Hepatocyte (in vitro differentiated cells): ENCODE measurements around the gene EYA4. TPM values are rescaled to one million over a fixed set of nuclear protein-coding genes. Genes with fewer than 3 reads are reported as not detected.

Experiments
- DNase-seq: peaks from one replicate; pipeline ENCODE4 v3.0.0-alpha.2; 2016; ENCODE audit warnings: low spot score
- H2AFZ ChIP-seq: fragments of 200-600 bp; sonication (generic); 2 replicates; pipeline ENCODE4 v1.6.0; 2016; ENCODE audit warnings: antibody characterized with exemption, mild to moderate bottlenecking
- H3K27ac ChIP-seq: fragments of 200-600 bp; sonication (generic); 2 replicates; pipeline ENCODE4 v1.5.1; 2016; ENCODE audit warnings: mild to moderate bottlenecking
- H3K27me3 ChIP-seq: fragments of 200-600 bp; sonication (generic); 2 replicates; pipeline ENCODE4 v1.6.1; 2016
- H3K36me3 ChIP-seq: fragments of 200-600 bp; sonication (generic); replicated peaks from 2 replicates; pipeline ENCODE4 v1.5.1; 2016; ENCODE audit warnings: low read depth; ENCODE audit not compliant: insufficient read depth
- H3K4me1 ChIP-seq: fragments of 200-600 bp; sonication (generic); 2 replicates; pipeline ENCODE4 v1.5.1; 2016; ENCODE audit warnings: mild to moderate bottlenecking, moderate library complexity; ENCODE audit not compliant: insufficient read depth
- H3K4me2 ChIP-seq: fragments of 200-600 bp; sonication (generic); 2 replicates; pipeline ENCODE4 v1.6.0; 2016
- H3K4me3 ChIP-seq: fragments of 200-600 bp; sonication (generic); 2 replicates; pipeline ENCODE4 v1.5.1; 2016; ENCODE audit warnings: mild to moderate bottlenecking
- H3K79me2 ChIP-seq: fragments of 200-600 bp; sonication (generic); 2 replicates; pipeline ENCODE4 v1.6.0; 2017; ENCODE audit warnings: mild to moderate bottlenecking
- H3K9me2 ChIP-seq: fragments of 200-600 bp; sonication (generic); replicated peaks from 2 replicates; pipeline ENCODE4 v1.6.0; 2017; ENCODE audit warnings: mild to moderate bottlenecking; ENCODE audit not compliant: insufficient read depth
- H3K9me3 ChIP-seq: fragments of 200-600 bp; sonication (generic); 2 replicates; pipeline ENCODE4 v1.5.1; 2016; ENCODE audit warnings: low read depth, mild to moderate bottlenecking
- H4K20me1 ChIP-seq: fragments of 200-600 bp; sonication (generic); 2 replicates; pipeline ENCODE4 v1.6.0; 2016; ENCODE audit warnings: mild to moderate bottlenecking; ENCODE audit not compliant: insufficient read depth, poor library complexity, severe bottlenecking
- CTCF ChIP-seq: fragments of 200-600 bp; sonication (generic); IDR thresholded peaks from 2 replicates; pipeline ENCODE4 v1.5.1; 2016; ENCODE audit warnings: antibody characterized with exemption, mild to moderate bottlenecking; ENCODE audit not compliant: poor library complexity
- EZH2 ChIP-seq: fragments of 200-600 bp; sonication (generic); IDR thresholded peaks from 2 replicates; pipeline ENCODE4 v1.6.1; 2016; ENCODE audit warnings: antibody characterized with exemption, mild to moderate bottlenecking, borderline replicate concordance
- EZH2phosphoT487 ChIP-seq: fragments of 200-600 bp; sonication (generic); IDR thresholded peaks from one replicate; pipeline ENCODE4 v1.6.1; 2018; ENCODE audit warnings: antibody characterized with exemption, mild to moderate bottlenecking, low read depth, moderate library complexity; ENCODE audit not compliant: unreplicated experiment, severe bottlenecking
- WGBS: methylation state at CpG from one replicate; pipeline ENCODE4 v1.1.6; 2016; ENCODE audit warnings: low lambda C conversion rate; ENCODE audit errors: missing lambda C conversion rate; 5-methylcytosine and 5-hydroxymethylcytosine counted together
- polyA plus RNA-seq: library from polyadenylated mRNA; unstranded; fragments of >200 nt; fragmentation: Nextera tagmentation; extraction: Ambion mirVana; gene quantifications from 2 replicates; pipeline ENCODE4 v1.2.1, GENCODE V29; 2016
- total RNA-seq: library from RNA; depleted of rRNA; stranded (reverse); fragments of >200 nt; gene quantifications from 2 replicates; pipeline ENCODE4 v1.2.3, GENCODE V29; 2014

EYA4 gene, protein sequence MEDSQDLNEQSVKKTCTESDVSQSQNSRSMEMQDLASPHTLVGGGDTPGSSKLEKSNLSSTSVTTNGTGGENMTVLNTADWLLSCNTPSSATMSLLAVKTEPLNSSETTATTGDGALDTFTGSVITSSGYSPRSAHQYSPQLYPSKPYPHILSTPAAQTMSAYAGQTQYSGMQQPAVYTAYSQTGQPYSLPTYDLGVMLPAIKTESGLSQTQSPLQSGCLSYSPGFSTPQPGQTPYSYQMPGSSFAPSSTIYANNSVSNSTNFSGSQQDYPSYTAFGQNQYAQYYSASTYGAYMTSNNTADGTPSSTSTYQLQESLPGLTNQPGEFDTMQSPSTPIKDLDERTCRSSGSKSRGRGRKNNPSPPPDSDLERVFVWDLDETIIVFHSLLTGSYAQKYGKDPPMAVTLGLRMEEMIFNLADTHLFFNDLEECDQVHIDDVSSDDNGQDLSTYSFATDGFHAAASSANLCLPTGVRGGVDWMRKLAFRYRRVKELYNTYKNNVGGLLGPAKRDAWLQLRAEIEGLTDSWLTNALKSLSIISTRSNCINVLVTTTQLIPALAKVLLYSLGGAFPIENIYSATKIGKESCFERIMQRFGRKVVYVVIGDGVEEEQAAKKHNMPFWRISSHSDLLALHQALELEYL
- total RNA-seq (1.8 and 1.9 TPM in 2 replicates), polyA plus RNA-seq (0.33 TPM in 1 of 2 replicates, not detected in the other)

DNA sequence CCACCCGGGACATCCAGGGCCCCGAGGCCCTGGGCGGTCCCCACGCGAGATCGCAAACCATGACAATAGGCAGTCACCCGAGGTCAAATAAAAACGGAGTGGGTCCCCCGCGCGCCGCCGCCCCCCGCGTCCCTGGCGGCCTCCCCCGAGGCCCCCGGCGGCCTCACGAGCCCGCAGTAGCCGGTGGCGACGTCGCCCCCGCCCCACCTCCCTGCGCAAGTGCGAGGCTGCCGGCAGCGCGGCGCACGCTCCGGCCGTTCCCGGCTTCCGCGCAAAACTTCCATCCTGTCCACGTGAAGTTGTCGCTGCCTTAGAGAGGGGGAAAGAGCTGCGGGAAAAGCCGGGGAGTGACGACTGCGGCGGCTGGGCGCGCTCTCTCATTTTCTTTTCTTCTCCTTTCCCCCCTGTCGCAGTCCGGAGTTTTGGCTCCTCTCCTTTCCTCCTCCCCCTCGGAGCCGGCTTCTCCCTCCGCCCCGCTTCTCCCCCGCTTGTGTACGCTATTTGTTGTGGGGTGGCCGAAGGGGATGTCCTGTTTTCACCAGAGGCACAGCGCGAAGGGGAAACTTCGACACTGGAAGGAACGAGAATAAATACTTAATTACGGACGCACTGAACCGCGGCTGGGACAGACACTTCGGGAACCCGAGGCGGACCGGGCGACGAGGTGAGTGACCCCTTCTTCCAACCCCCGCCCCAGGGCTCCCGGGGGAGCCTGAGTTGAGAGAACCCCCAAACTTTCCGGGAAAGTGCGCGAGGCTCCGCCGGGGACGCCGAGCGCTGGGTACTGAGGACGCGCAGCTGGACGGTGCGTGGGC is at the start of gene EYA4:
Gene EYA4 (plus strand): TSS at position 272 of the 815 bp plus-strand sequence. CDS start 33,424 bp downstream, outside the sequence.
- no peaks in the 10 kb centered on the region for H3K9me3 ChIP-seq
- no peaks in the 10 kb centered on the region for H4K20me1 ChIP-seq
- H3K27me3 ChIP-seq, result peaks cover 77% of the 10 kb centered on the region
- H3K36me3 ChIP-seq, result no peaks in the 10 kb centered on the region
- peaks cover 12% of the 10 kb centered on the region for H3K4me1 ChIP-seq
- H3K4me2 ChIP-seq, result peak within 1 kb of the TSS; percentile 90
- TF ChIP-seq EZH2phosphoT487, result no peak
- TF ChIP-seq EZH2, result peak; percentile 2
- H3K27ac ChIP-seq, result no peak within 1 kb of the TSS
- WGBS, result 2% methylated on average over 50 of the region's 84 CpGs
- peak; percentile 27 for DNase-seq
- H3K79me2 ChIP-seq, result no peaks in the 10 kb centered on the region
- peak within 1 kb of the TSS; percentile 66 for H2AFZ ChIP-seq
- H3K9me2 ChIP-seq, result no peaks in the 10 kb centered on the region
- peak within 1 kb of the TSS; percentile 30 for H3K4me3 ChIP-seq

- 90% methylated on average over 1 of the region's 1 CpG for WGBS
These were observed 47.8 kb upstream of the EYA4 start for GRCh38 chr6:133193396-133193795.

DNA sequence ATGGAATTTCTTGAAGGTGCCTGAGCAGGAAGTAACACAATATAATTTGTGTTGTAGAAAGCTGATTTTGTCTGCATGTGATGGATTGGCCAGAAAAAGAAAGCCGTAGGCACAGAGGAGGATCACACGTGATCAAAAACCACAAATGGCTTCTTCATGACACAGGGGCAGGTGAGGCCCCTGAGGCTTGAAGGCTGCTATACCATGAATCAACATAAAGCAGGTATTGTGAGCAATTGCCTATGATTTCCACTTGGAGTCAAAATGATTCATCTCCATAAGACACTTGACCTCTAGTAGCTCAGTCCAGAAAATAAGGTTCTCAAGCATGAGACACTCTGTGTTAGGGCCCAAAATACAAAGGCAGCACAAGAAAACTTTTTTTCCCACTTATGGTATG is 42.4 kb upstream of the EYA4 start:
- Histone ChIP-seq H2AFZ (no peak overlapping the region), H4K20me1 (no peaks in the 10 kb centered on the region), H3K36me3 (no peaks in the 10 kb centered on the region), H3K4me2 (no peak overlapping the region), H3K9me3 (no peaks in the 10 kb centered on the region), H3K27me3 (peaks cover 20% of the 10 kb centered on the region), H3K9me2 (no peaks in the 10 kb centered on the region), H3K4me1 (no peaks in the 10 kb centered on the region), H3K27ac (no peak overlapping the region), H3K4me3 (no peak overlapping the region), H3K79me2 (no peaks in the 10 kb centered on the region)
- no peak for DNase-seq
- 75% methylated on average over 2 of the region's 2 CpGs for WGBS
- no peak for TF ChIP-seq EZH2
- TF ChIP-seq CTCF, result no peak
- no peak for TF ChIP-seq EZH2phosphoT487

More at GRCh38 chr6:133193396-133193795, 47.8 kb upstream of the EYA4 start:
- Histone ChIP-seq H2AFZ (no peak overlapping the region), H3K9me3 (no peaks in the 10 kb centered on the region), H3K27ac (no peak overlapping the region), H3K9me2 (no peaks in the 10 kb centered on the region), H3K4me1 (no peaks in the 10 kb centered on the region), H3K27me3 (peaks cover 8% of the 10 kb centered on the region), H3K36me3 (no peaks in the 10 kb centered on the region), H3K4me2 (no peak overlapping the region), H3K4me3 (no peak overlapping the region), H3K79me2 (no peaks in the 10 kb centered on the region), H4K20me1 (no peaks in the 10 kb centered on the region)
- DNase-seq, result no peak
- TF ChIP-seq EZH2 (no peak), CTCF (no peak), EZH2phosphoT487 (no peak)
